Measurements from ENCODE around the gene RTTN.

DNA sequence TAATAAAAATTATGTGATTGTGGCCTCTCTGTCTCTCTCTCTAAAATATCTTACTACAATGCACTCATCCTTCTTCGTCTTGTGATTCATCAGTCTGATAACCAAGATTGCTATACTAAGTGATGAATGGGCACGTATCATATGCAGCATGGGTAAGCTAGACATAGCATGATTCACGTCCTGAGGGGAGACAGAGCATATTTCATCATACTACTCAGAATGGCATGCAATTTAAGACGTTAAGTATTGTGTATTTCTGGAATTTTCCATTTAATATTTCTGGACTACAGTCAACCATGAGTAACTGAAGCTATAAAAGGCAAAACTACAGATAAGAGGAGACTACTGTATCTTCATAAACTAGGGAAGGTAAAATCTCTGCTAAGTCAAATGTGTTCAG is 160.9 kb downstream of the RTTN start:
- TF ChIP-seq, protein P1, sequence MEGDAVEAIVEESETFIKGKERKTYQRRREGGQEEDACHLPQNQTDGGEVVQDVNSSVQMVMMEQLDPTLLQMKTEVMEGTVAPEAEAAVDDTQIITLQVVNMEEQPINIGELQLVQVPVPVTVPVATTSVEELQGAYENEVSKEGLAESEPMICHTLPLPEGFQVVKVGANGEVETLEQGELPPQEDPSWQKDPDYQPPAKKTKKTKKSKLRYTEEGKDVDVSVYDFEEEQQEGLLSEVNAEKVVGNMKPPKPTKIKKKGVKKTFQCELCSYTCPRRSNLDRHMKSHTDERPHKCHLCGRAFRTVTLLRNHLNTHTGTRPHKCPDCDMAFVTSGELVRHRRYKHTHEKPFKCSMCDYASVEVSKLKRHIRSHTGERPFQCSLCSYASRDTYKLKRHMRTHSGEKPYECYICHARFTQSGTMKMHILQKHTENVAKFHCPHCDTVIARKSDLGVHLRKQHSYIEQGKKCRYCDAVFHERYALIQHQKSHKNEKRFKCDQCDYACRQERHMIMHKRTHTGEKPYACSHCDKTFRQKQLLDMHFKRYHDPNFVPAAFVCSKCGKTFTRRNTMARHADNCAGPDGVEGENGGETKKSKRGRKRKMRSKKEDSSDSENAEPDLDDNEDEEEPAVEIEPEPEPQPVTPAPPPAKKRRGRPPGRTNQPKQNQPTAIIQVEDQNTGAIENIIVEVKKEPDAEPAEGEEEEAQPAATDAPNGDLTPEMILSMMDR (conservative IDR thresholded peaks at IDR 0.05; ENCODE audit: low read depth in 2 of 2): no peak
- TF ChIP-seq JUNB (IDR thresholded peaks at IDR 0.05; ENCODE audit: unreplicated experiment): no peak
- TF ChIP-seq POLR2AphosphoS5 (IDR thresholded peaks at IDR 0.05; ENCODE audit: low read depth): no peak
- TF ChIP-seq, protein P2, sequence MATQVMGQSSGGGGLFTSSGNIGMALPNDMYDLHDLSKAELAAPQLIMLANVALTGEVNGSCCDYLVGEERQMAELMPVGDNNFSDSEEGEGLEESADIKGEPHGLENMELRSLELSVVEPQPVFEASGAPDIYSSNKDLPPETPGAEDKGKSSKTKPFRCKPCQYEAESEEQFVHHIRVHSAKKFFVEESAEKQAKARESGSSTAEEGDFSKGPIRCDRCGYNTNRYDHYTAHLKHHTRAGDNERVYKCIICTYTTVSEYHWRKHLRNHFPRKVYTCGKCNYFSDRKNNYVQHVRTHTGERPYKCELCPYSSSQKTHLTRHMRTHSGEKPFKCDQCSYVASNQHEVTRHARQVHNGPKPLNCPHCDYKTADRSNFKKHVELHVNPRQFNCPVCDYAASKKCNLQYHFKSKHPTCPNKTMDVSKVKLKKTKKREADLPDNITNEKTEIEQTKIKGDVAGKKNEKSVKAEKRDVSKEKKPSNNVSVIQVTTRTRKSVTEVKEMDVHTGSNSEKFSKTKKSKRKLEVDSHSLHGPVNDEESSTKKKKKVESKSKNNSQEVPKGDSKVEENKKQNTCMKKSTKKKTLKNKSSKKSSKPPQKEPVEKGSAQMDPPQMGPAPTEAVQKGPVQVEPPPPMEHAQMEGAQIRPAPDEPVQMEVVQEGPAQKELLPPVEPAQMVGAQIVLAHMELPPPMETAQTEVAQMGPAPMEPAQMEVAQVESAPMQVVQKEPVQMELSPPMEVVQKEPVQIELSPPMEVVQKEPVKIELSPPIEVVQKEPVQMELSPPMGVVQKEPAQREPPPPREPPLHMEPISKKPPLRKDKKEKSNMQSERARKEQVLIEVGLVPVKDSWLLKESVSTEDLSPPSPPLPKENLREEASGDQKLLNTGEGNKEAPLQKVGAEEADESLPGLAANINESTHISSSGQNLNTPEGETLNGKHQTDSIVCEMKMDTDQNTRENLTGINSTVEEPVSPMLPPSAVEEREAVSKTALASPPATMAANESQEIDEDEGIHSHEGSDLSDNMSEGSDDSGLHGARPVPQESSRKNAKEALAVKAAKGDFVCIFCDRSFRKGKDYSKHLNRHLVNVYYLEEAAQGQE (IDR thresholded peaks at IDR 0.05; ENCODE audit: unreplicated experiment): no peak

All from GM23338 (cell line).